Parathyroid adenoma (tissue), 2 donors: Measurements from ENCODE around the gene WDR27.
"Not testable (repeated sequence)": the region's sequence is repeated elsewhere in the genome, so short reads cannot be mapped to it uniquely, and the experiment has no call there.

Source experiments
- H2AFZ ChIP-seq: fragments of 300-600 bp; sonication (generic); one replicate; pipeline ENCODE4 v1.7.0; 2017; ENCODE audit warnings: antibody characterized with exemption, mild to moderate bottlenecking
- H3K27ac ChIP-seq: fragments of 300-600 bp; sonication (generic); one replicate; pipeline ENCODE4 v1.7.0; 2017
- H3K27me3 ChIP-seq: fragments of 300-600 bp; sonication (generic); one replicate; pipeline ENCODE4 v1.7.0; 2017; ENCODE audit warnings: low read length; ENCODE audit not compliant: control insufficient read depth, insufficient read depth
- H3K36me3 ChIP-seq: fragments of 300-600 bp; sonication (generic); one replicate; pipeline ENCODE4 v1.7.0; 2017; ENCODE audit warnings: low read length; ENCODE audit not compliant: control insufficient read depth, insufficient read depth
- H3K4me1 ChIP-seq: fragments of 300-600 bp; sonication (generic); one replicate; pipeline ENCODE4 v1.7.0; 2017; ENCODE audit warnings: control low read depth
- H3K4me2 ChIP-seq: fragments of 300-600 bp; sonication (generic); one replicate; pipeline ENCODE4 v1.7.0; 2017; ENCODE audit warnings: low read length
- H3K4me3 ChIP-seq: fragments of 300-600 bp; sonication (generic); one replicate; pipeline ENCODE4 v1.7.0; 2017; ENCODE audit warnings: low read depth, low read length
- H3K79me2 ChIP-seq: fragments of 300-600 bp; sonication (generic); one replicate; pipeline ENCODE4 v1.7.0; 2017; ENCODE audit warnings: control low read depth
- H3K9ac ChIP-seq: fragments of 300-600 bp; sonication (generic); one replicate; pipeline ENCODE4 v1.7.0; 2017; ENCODE audit warnings: mild to moderate bottlenecking
- H3K9me3 ChIP-seq: fragments of 300-600 bp; sonication (generic); one replicate; pipeline ENCODE4 v1.7.0; 2017; ENCODE audit warnings: low read length; ENCODE audit not compliant: control insufficient read depth
- CTCF ChIP-seq: fragments of 300-600 bp; sonication (generic); IDR thresholded peaks from one replicate; pipeline ENCODE4 v1.7.0; 2017; ENCODE audit warnings: antibody characterized with exemption, mild to moderate bottlenecking
- donor health status: primary hyperparathyroidism.

Gene WDR27

GRCh38 chr6:169472786-169473416 lies 228.9 kb downstream of the WDR27 start:
- Histone ChIP-seq H3K4me3 (no peak overlapping the region), H3K9me3 (no peaks in the 10 kb centered on the region), H3K36me3 (no peaks in the 10 kb centered on the region), H3K4me2 (no peak overlapping the region), H3K27me3 (no peaks in the 10 kb centered on the region), H3K9ac (no peak overlapping the region), H2AFZ (no peak overlapping the region), H3K4me1 (no peaks in the 10 kb centered on the region), H3K27ac (no peak overlapping the region), H3K79me2 (no peaks in the 10 kb centered on the region)
- TF ChIP-seq CTCF = no peak

- Histone ChIP-seq H2AFZ (no peak overlapping the region), H3K27me3 (no peaks in the 10 kb centered on the region), H3K4me1 (no peaks in the 10 kb centered on the region), H3K4me3 (no peak overlapping the region), H3K36me3 (no peaks in the 10 kb centered on the region), H3K4me2 (no peak overlapping the region), H3K9me3 (no peaks in the 10 kb centered on the region), H3K9ac (no peak overlapping the region), H3K27ac (no peak overlapping the region), H3K79me2 (no peaks in the 10 kb centered on the region)
- TF ChIP-seq CTCF = no peak
Observed at GRCh38 chr6:169470790-169471189, 231.0 kb downstream of the WDR27 start.

- Histone ChIP-seq H3K4me2 (no peak overlapping the region), H3K4me1 (no peaks in the 10 kb centered on the region), H2AFZ (no peak overlapping the region), H3K27me3 (no peaks in the 10 kb centered on the region), H3K36me3 (no peaks in the 10 kb centered on the region), H3K4me3 (no peak overlapping the region), H3K79me2 (no peaks in the 10 kb centered on the region), H3K9me3 (no peaks in the 10 kb centered on the region), H3K9ac (no peak overlapping the region), H3K27ac (no peak overlapping the region)
- no peak for TF ChIP-seq CTCF
Observed at GRCh38 chr6:169469028-169469427, 232.8 kb downstream of the WDR27 start.

- H3K9me3 ChIP-seq, H3K4me3 ChIP-seq, H3K9ac ChIP-seq, H3K4me2 ChIP-seq, H3K4me1 ChIP-seq, H3K79me2 ChIP-seq, H3K27ac ChIP-seq, H3K27me3 ChIP-seq, H3K36me3 ChIP-seq, H2AFZ ChIP-seq: not testable (repeated sequence)
Observed at GRCh38 chr6:169467755-169468154, 234.1 kb downstream of the WDR27 start.

- H3K27ac ChIP-seq, H3K9ac ChIP-seq, H3K79me2 ChIP-seq, H3K9me3 ChIP-seq, H3K4me2 ChIP-seq, H3K36me3 ChIP-seq, H3K4me3 ChIP-seq, H2AFZ ChIP-seq, H3K4me1 ChIP-seq, H3K27me3 ChIP-seq: not testable (repeated sequence)
Observed at GRCh38 chr6:169466256-169466655, 235.6 kb downstream of the WDR27 start.

- H3K79me2 ChIP-seq = no peaks in the 10 kb centered on the region
- H3K27ac ChIP-seq = no peak overlapping the region
- no peak overlapping the region for H3K4me3 ChIP-seq
- no peaks in the 10 kb centered on the region for H3K4me1 ChIP-seq
- no peak overlapping the region for H3K9ac ChIP-seq
- H3K4me2 ChIP-seq = no peak overlapping the region
- no peak for TF ChIP-seq CTCF
- no peaks in the 10 kb centered on the region for H3K27me3 ChIP-seq
- H3K9me3 ChIP-seq = no peaks in the 10 kb centered on the region
- H2AFZ ChIP-seq = no peak overlapping the region
- no peaks in the 10 kb centered on the region for H3K36me3 ChIP-seq
Observed at GRCh38 chr6:169457762-169458161, 244.1 kb downstream of the WDR27 start.
